Neuron (in vitro differentiated cells): ENCODE data around the gene MARCHF11.

Experiments
- H2AFZ ChIP-seq: one replicate; pipeline ENCODE4 v1.6.1; 2013; ENCODE audit warnings: low read depth, mild to moderate bottlenecking, inconsistent platforms, low read length, moderate library complexity
- H3K27me3 ChIP-seq: one replicate; pipeline ENCODE4 v1.6.1; 2013; ENCODE audit warnings: low read length; ENCODE audit not compliant: insufficient read depth
- H3K36me3 ChIP-seq: one replicate; pipeline ENCODE4 v1.6.1; 2013; ENCODE audit warnings: low read length; ENCODE audit not compliant: insufficient read depth
- H3K4me1 ChIP-seq: one replicate; pipeline ENCODE4 v1.6.1; 2013; ENCODE audit warnings: low read length; ENCODE audit not compliant: insufficient read depth
- H3K4me3 ChIP-seq: 2 replicates; pipeline ENCODE4 v1.5.1; 2013; ENCODE audit warnings: mild to moderate bottlenecking, low read length, moderate library complexity
- H3K9me3 ChIP-seq: one replicate; pipeline ENCODE4 v1.6.1; 2013; ENCODE audit warnings: low read length

The MARCHF11 gene

GRCh38 chr5:16119790-16120189, 59.8 kb downstream of the MARCHF11 start:
- Histone ChIP-seq H3K9me3 (no peaks in the 10 kb centered on the region), H3K4me1 (no peaks in the 10 kb centered on the region), H3K27me3 (no peaks in the 10 kb centered on the region), H3K36me3 (no peaks in the 10 kb centered on the region), H3K4me3 (no peak overlapping the region), H2AFZ (no peak overlapping the region)

- Histone ChIP-seq H3K4me3 (no peak overlapping the region), H3K9me3 (no peaks in the 10 kb centered on the region), H3K36me3 (no peaks in the 10 kb centered on the region), H3K4me1 (no peaks in the 10 kb centered on the region), H3K27me3 (no peaks in the 10 kb centered on the region), H2AFZ (no peak overlapping the region)
Observed at GRCh38 chr5:16115140-16115539, 64.5 kb downstream of the MARCHF11 start.

- no peak overlapping the region for H3K4me3 ChIP-seq
- no peak overlapping the region for H2AFZ ChIP-seq
- H3K27me3 ChIP-seq, result no peaks in the 10 kb centered on the region
- no peaks in the 10 kb centered on the region for H3K9me3 ChIP-seq
- H3K4me1 ChIP-seq, result no peaks in the 10 kb centered on the region
- H3K36me3 ChIP-seq, result no peaks in the 10 kb centered on the region
Observed at GRCh38 chr5:16108418-16108817, 71.2 kb downstream of the MARCHF11 start.

- no peak overlapping the region for H3K4me3 ChIP-seq
- H3K4me1 ChIP-seq, result no peaks in the 10 kb centered on the region
- no peaks in the 10 kb centered on the region for H3K27me3 ChIP-seq
- no peaks in the 10 kb centered on the region for H3K9me3 ChIP-seq
- no peaks in the 10 kb centered on the region for H3K36me3 ChIP-seq
- no peak overlapping the region for H2AFZ ChIP-seq
Observed at GRCh38 chr5:16104961-16105360, 74.6 kb downstream of the MARCHF11 start.

- H3K4me3 ChIP-seq, result no peak overlapping the region
- H3K4me1 ChIP-seq, result no peaks in the 10 kb centered on the region
- no peaks in the 10 kb centered on the region for H3K27me3 ChIP-seq
- H3K9me3 ChIP-seq, result no peaks in the 10 kb centered on the region
- H2AFZ ChIP-seq, result no peak overlapping the region
- no peaks in the 10 kb centered on the region for H3K36me3 ChIP-seq
Observed at GRCh38 chr5:16095612-16096011, 84.0 kb downstream of the MARCHF11 start.

- Histone ChIP-seq H3K4me1 (no peaks in the 10 kb centered on the region), H3K36me3 (no peaks in the 10 kb centered on the region), H3K27me3 (no peaks in the 10 kb centered on the region), H2AFZ (no peak overlapping the region), H3K4me3 (no peak overlapping the region), H3K9me3 (no peaks in the 10 kb centered on the region)
Observed at GRCh38 chr5:16090270-16090669, 89.3 kb downstream of the MARCHF11 start.

- no peaks in the 10 kb centered on the region for H3K4me1 ChIP-seq
- no peaks in the 10 kb centered on the region for H3K36me3 ChIP-seq
- no peaks in the 10 kb centered on the region for H3K27me3 ChIP-seq
- H3K9me3 ChIP-seq, result no peaks in the 10 kb centered on the region
- no peak overlapping the region for H3K4me3 ChIP-seq
- no peak overlapping the region for H2AFZ ChIP-seq
Observed at GRCh38 chr5:16082982-16083381, 96.6 kb downstream of the MARCHF11 start.

- Histone ChIP-seq H3K4me3 (no peak overlapping the region), H3K27me3 (no peaks in the 10 kb centered on the region), H3K9me3 (no peaks in the 10 kb centered on the region), H3K36me3 (no peaks in the 10 kb centered on the region), H3K4me1 (no peaks in the 10 kb centered on the region), H2AFZ (no peak overlapping the region)
Observed at GRCh38 chr5:16082053-16082452, 97.5 kb downstream of the MARCHF11 start.

GRCh38 chr5:16081376-16081955, 98.1 kb downstream of the MARCHF11 start:
- Histone ChIP-seq H2AFZ (no peak overlapping the region), H3K4me1 (no peaks in the 10 kb centered on the region), H3K4me3 (no peak overlapping the region), H3K27me3 (no peaks in the 10 kb centered on the region), H3K9me3 (no peaks in the 10 kb centered on the region), H3K36me3 (no peaks in the 10 kb centered on the region)

- Histone ChIP-seq H2AFZ (no peak overlapping the region), H3K4me3 (no peak overlapping the region), H3K9me3 (no peaks in the 10 kb centered on the region), H3K4me1 (no peaks in the 10 kb centered on the region), H3K36me3 (no peaks in the 10 kb centered on the region), H3K27me3 (no peaks in the 10 kb centered on the region)
Observed at GRCh38 chr5:16076657-16077056, 102.9 kb downstream of the MARCHF11 start.

GRCh38 chr5:16074358-16074757, 105.2 kb downstream of the MARCHF11 start:
- no peaks in the 10 kb centered on the region for H3K36me3 ChIP-seq
- no peak overlapping the region for H2AFZ ChIP-seq
- H3K9me3 ChIP-seq, result no peaks in the 10 kb centered on the region
- no peaks in the 10 kb centered on the region for H3K4me1 ChIP-seq
- no peaks in the 10 kb centered on the region for H3K27me3 ChIP-seq
- H3K4me3 ChIP-seq, result no peak overlapping the region

- Histone ChIP-seq H3K4me3 (no peak overlapping the region), H2AFZ (no peak overlapping the region), H3K9me3 (no peaks in the 10 kb centered on the region), H3K36me3 (no peaks in the 10 kb centered on the region), H3K27me3 (no peaks in the 10 kb centered on the region), H3K4me1 (no peaks in the 10 kb centered on the region)
Observed at GRCh38 chr5:16072616-16073015, 107.0 kb downstream of the MARCHF11 start.

- H3K27me3 ChIP-seq, result no peaks in the 10 kb centered on the region
- no peak overlapping the region for H3K4me3 ChIP-seq
- no peak overlapping the region for H2AFZ ChIP-seq
- no peaks in the 10 kb centered on the region for H3K4me1 ChIP-seq
- H3K9me3 ChIP-seq, result no peaks in the 10 kb centered on the region
- no peaks in the 10 kb centered on the region for H3K36me3 ChIP-seq
Observed at GRCh38 chr5:16067415-16067814, 112.2 kb downstream of the MARCHF11 start.

GRCh38 chr5:16066810-16067209, 112.8 kb downstream of the MARCHF11 start:
- Histone ChIP-seq H3K4me3 (no peak overlapping the region), H3K4me1 (no peaks in the 10 kb centered on the region), H3K27me3 (no peaks in the 10 kb centered on the region), H2AFZ (no peak overlapping the region), H3K36me3 (no peaks in the 10 kb centered on the region), H3K9me3 (no peaks in the 10 kb centered on the region)
